Stomach smooth muscle (tissue), 2 donors: ENCODE results near the gene IFITM5.
"Not testable (repeated sequence)": the region's sequence is repeated elsewhere in the genome, so short reads cannot be mapped to it uniquely, and the experiment has no call there.

Experiments
- H3K27ac ChIP-seq: one replicate; pipeline ENCODE4 v1.7.0; 2013; ENCODE audit warnings: mild to moderate bottlenecking, low read length, inconsistent platforms
- H3K27me3 ChIP-seq, 2 donors: one replicate each; pipeline ENCODE4 v1.7.0; 2013; ENCODE audit warnings: low read length in 2 of 2; ENCODE audit not compliant: insufficient read depth in 2 of 2, control insufficient read depth in 1 of 2
- H3K36me3 ChIP-seq, 2 donors: one replicate each; pipeline ENCODE4 v1.7.0; 2013; ENCODE audit warnings: low read length in 2 of 2; ENCODE audit not compliant: control insufficient read depth in 2 of 2, insufficient read depth in 2 of 2
- H3K4me1 ChIP-seq: one replicate; pipeline ENCODE4 v1.7.0; 2013; ENCODE audit warnings: low read length; ENCODE audit not compliant: control insufficient read depth, insufficient read depth
- H3K4me3 ChIP-seq, 2 donors: one replicate each; pipeline ENCODE4 v1.7.0; 2013; ENCODE audit warnings: low read length in 2 of 2
- H3K9ac ChIP-seq, 2 donors: one replicate each; pipeline ENCODE4 v1.7.0; 2013; ENCODE audit warnings: low read length in 2 of 2, mild to moderate bottlenecking in 1 of 2
- H3K9me3 ChIP-seq, 2 donors: one replicate each; pipeline ENCODE4 v1.7.0; 2013; ENCODE audit warnings: low read length in 2 of 2; ENCODE audit not compliant: control insufficient read depth in 2 of 2
- donor health status: healthy.
- donor health status: Pancreatic carcinoma.

IFITM5 gene

GRCh38 chr11:292211-293121, 6.9 kb downstream of the IFITM5 start:
- H3K9ac ChIP-seq, result no peak overlapping the region
- H3K9me3 ChIP-seq, result no peaks in the 10 kb centered on the region
- H3K27me3 ChIP-seq, result peaks cover 3 to 11% of the 10 kb centered on the region in 2 donors
- no peak overlapping the region for H3K27ac ChIP-seq
- H3K4me3 ChIP-seq, result no peak overlapping the region
- no peaks in the 10 kb centered on the region for H3K36me3 ChIP-seq
- peaks cover 18% of the 10 kb centered on the region for H3K4me1 ChIP-seq

GRCh38 chr11:291281-292210, 7.8 kb downstream of the IFITM5 start:
- no peak overlapping the region for H3K27ac ChIP-seq
- H3K4me3 ChIP-seq, result no peak overlapping the region
- peaks cover 16% of the 10 kb centered on the region for H3K4me1 ChIP-seq

GRCh38 chr11:290621-291231, 8.6 kb downstream of the IFITM5 start:
- no peak overlapping the region for H3K9ac ChIP-seq
- H3K4me3 ChIP-seq, result no peak overlapping the region
- no peaks in the 10 kb centered on the region for H3K9me3 ChIP-seq
- H3K36me3 ChIP-seq, result no peaks in the 10 kb centered on the region
- H3K4me1 ChIP-seq, result peaks cover 16% of the 10 kb centered on the region
- H3K27me3 ChIP-seq, result peaks cover 0 to 4% of the 10 kb centered on the region in 2 donors
- no peak overlapping the region for H3K27ac ChIP-seq

More at GRCh38 chr11:291281-292210, 7.8 kb downstream of the IFITM5 start:
- H3K36me3 ChIP-seq, result no peaks in the 10 kb centered on the region
- H3K9me3 ChIP-seq, result no peaks in the 10 kb centered on the region
- peaks cover 2 to 7% of the 10 kb centered on the region in 2 donors for H3K27me3 ChIP-seq
- H3K9ac ChIP-seq, result no peak overlapping the region

GRCh38 chr11:289712-290620, 9.4 kb downstream of the IFITM5 start:
- H3K36me3 ChIP-seq, result no peaks in the 10 kb centered on the region
- no peaks in the 10 kb centered on the region for H3K9me3 ChIP-seq
- peaks cover 3 to 6% of the 10 kb centered on the region in 2 donors for H3K27me3 ChIP-seq
- H3K9ac ChIP-seq, result peak overlapping the region in 1 of 2 donors; percentile 33
- peak overlapping the region in 1 of 2 donors; percentile 54 for H3K4me3 ChIP-seq
- peaks cover 16% of the 10 kb centered on the region for H3K4me1 ChIP-seq
- H3K27ac ChIP-seq, result no peak overlapping the region

GRCh38 chr11:289398-289711, 10.0 kb downstream of the IFITM5 start:
- Histone ChIP-seq H3K36me3 (no peaks in the 10 kb centered on the region), H3K4me3 (peak overlapping the region in 1 of 2 donors; percentile 54), H3K9ac (peak overlapping the region in 1 of 2 donors; percentile 33), H3K27me3 (peaks cover 5 to 6% of the 10 kb centered on the region in 2 donors), H3K4me1 (peaks cover 16% of the 10 kb centered on the region), H3K9me3 (no peaks in the 10 kb centered on the region), H3K27ac (no peak overlapping the region)

- H3K4me1 ChIP-seq, result peaks cover 16% of the 10 kb centered on the region
- H3K9ac ChIP-seq, result peak within 1 kb of the TSS; percentile 35 to 60
- peak within 1 kb of the TSS; percentile 47 to 77 for H3K4me3 ChIP-seq
- H3K27me3 ChIP-seq, result peaks cover 9 to 11% of the 10 kb centered on the region in 2 donors
- H3K27ac ChIP-seq, result no peak within 1 kb of the TSS
- H3K9me3 ChIP-seq, result no peaks in the 10 kb centered on the region
- H3K36me3 ChIP-seq, result no peaks in the 10 kb centered on the region
These were observed 10.6 kb downstream of the IFITM5 start, which contains the start of gene PGGHG for GRCh38 chr11:288478-289397. TSS of gene PGGHG (plus strand) at chr11:289126. CDS start at chr11:289817, 691 bp downstream.

GRCh38 chr11:287821-288477, 11.4 kb downstream of the IFITM5 start:
- H3K9me3 ChIP-seq, result no peaks in the 10 kb centered on the region
- peaks cover 13% of the 10 kb centered on the region in 2 donors for H3K27me3 ChIP-seq
- no peak overlapping the region for H3K27ac ChIP-seq
- peak overlapping the region; percentile 47 to 77 for H3K4me3 ChIP-seq
- peak overlapping the region; percentile 35 to 60 for H3K9ac ChIP-seq
- H3K36me3 ChIP-seq, result no peaks in the 10 kb centered on the region
- peaks cover 16% of the 10 kb centered on the region for H3K4me1 ChIP-seq

- H3K4me1 ChIP-seq, result peaks cover 16% of the 10 kb centered on the region
- H3K4me3 ChIP-seq, H3K27ac ChIP-seq: not testable (repeated sequence)
These were observed 12.1 kb downstream of the IFITM5 start for GRCh38 chr11:286977-287820.

More at GRCh38 chr11:286977-287820, 12.1 kb downstream of the IFITM5 start:
- not testable (repeated sequence) for H3K9me3 ChIP-seq, H3K9ac ChIP-seq, H3K36me3 ChIP-seq
- peaks cover 20% of the 10 kb centered on the region in 2 donors for H3K27me3 ChIP-seq
